ENCODE results near the gene TINAGL1.

- TF ChIP-seq CTCF (IDR thresholded peaks at IDR 0.05; ENCODE audit: low read depth, low read length) (peak; percentile 69), POLR2A (IDR thresholded peaks at IDR 0.05; ENCODE audit: extremely low read depth, insufficient read length) (no peak)
- TF ChIP-seq, protein P1, sequence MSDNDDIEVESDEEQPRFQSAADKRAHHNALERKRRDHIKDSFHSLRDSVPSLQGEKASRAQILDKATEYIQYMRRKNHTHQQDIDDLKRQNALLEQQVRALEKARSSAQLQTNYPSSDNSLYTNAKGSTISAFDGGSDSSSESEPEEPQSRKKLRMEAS (IDR thresholded peaks at IDR 0.05; ENCODE audit: low read depth, low read length) = no peak
These were observed 41.8 kb downstream of the TINAGL1 start for GRCh38 chr1:31617916-31618746.
